ENCODE measurements around the gene PCDH17.
A peak's percentile ranks its signal among the peaks of the same experiment; 100 is the strongest.

The PCDH17 gene

DNA sequence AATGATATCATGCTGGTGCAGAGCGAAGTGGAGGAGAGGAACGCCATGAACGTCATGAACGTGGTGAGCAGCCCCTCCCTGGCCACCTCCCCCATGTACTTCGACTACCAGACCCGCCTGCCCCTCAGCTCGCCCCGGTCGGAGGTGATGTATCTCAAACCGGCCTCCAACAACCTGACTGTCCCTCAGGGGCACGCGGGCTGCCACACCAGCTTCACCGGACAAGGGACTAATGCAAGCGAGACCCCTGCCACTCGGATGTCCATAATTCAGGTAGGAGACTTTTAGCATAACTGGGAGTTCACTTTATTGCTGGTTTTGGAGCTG is 3.3 kb downstream of the PCDH17 start:
- no peak overlapping the region for H3K4me3 ChIP-seq (ENCODE audit: insufficient read depth in 1 of 2, low read depth in 1 of 2, low read length in 2 of 2)
- H2BK120ac ChIP-seq (ENCODE audit: low read depth, low read length), result no peak overlapping the region
- no peak for DNase-seq
- H3K18ac ChIP-seq (ENCODE audit: low read depth in 1 of 2, low read length in 2 of 2), result no peak overlapping the region
- no peak overlapping the region for H3K4ac ChIP-seq (ENCODE audit: low read depth in 1 of 2, low read length in 2 of 2)
- no peak overlapping the region for H2BK5ac ChIP-seq (ENCODE audit: low read depth, low read length, poor library complexity, severe bottlenecking)
- H2BK12ac ChIP-seq (ENCODE audit: low read length in 2 of 2), result no peak overlapping the region
- whole genome bisulfite sequencing, result 97% methylated on average over 15 of the region's 15 CpGs
- no peak overlapping the region for H3K27ac ChIP-seq (ENCODE audit: low read length, poor library complexity, severe bottlenecking)
- H4K8ac ChIP-seq (ENCODE audit: low read length), result peak overlapping the region; percentile 13
- H3K9ac ChIP-seq (ENCODE audit: low read length), result no peak overlapping the region
- H2AK5ac ChIP-seq (ENCODE audit: low read length, severe bottlenecking), result no peak overlapping the region
- H3K4me1 ChIP-seq (ENCODE audit: control insufficient read depth, insufficient read depth, low read depth, low read length), result peaks cover 13% of the 10 kb centered on the region
- no peak overlapping the region for H3K14ac ChIP-seq (ENCODE audit: low read length in 2 of 2)
- no peaks in the 10 kb centered on the region for H3K79me1 ChIP-seq (replicated peaks; ENCODE audit: low read length, poor library complexity, severe bottlenecking)
- no peak overlapping the region for H3K23ac ChIP-seq (ENCODE audit: low read length in 2 of 2)
- H3K36me3 ChIP-seq (ENCODE audit: control insufficient read depth in 1 of 2, insufficient read depth in 2 of 2, low read depth in 1 of 2, low read length in 2 of 2), result peaks cover 0 to 8% of the 10 kb centered on the region in 2 experiments
- H3K27me3 ChIP-seq (ENCODE audit: control insufficient read depth in 1 of 2, insufficient read depth in 1 of 2, low read length in 2 of 2), result peaks cover 33 to 53% of the 10 kb centered on the region in 2 experiments
- no peak overlapping the region for H4K91ac ChIP-seq (ENCODE audit: low read length)
- peak overlapping the region; percentile 86 for H2BK15ac ChIP-seq (ENCODE audit: low read depth, poor library complexity, severe bottlenecking)
- no peak overlapping the region for H2AFZ ChIP-seq (ENCODE audit: low read depth, low read length)
- H3K4me2 ChIP-seq (ENCODE audit: low read length, poor library complexity, severe bottlenecking), result no peak overlapping the region
- H3K9me3 ChIP-seq (ENCODE audit: control insufficient read depth, low read length), result no peaks in the 10 kb centered on the region

DNA sequence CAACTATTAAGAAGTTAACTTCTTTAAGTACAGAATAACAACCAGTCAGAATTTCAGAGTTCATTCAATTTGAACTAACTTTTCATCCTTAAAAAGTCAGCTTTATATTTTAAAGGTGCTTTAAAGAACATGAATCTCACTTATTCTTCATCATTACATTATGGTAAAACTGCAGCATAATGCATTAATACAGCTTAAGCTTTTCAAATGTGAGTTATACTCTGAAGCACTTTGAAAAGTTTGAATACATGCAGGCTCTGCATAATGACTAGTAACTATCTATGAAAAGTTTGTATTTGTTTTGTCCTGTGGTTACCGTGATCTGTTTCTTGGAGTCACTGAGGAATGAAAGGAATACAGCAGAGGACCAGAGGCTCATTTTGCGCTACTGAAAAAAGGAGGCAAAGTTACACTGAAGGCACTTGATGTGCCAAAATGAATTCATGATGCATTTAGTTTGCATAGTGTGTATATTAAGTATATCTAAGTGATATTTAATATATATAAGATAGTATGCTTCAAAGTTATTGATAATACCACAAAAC is 4.1 kb downstream of the PCDH17 start:
- Histone ChIP-seq H3K23ac (ENCODE audit: low read length in 2 of 2) (no peak overlapping the region), H3K14ac (ENCODE audit: low read length in 2 of 2) (no peak overlapping the region), H3K79me1 (replicated peaks; ENCODE audit: low read length, poor library complexity, severe bottlenecking) (no peaks in the 10 kb centered on the region), H4K91ac (ENCODE audit: low read length) (no peak overlapping the region), H3K9ac (ENCODE audit: low read length) (no peak overlapping the region), H3K27ac (ENCODE audit: low read length, poor library complexity, severe bottlenecking) (no peak overlapping the region), H2BK120ac (ENCODE audit: low read depth, low read length) (no peak overlapping the region), H3K9me3 (ENCODE audit: control insufficient read depth, low read length) (no peaks in the 10 kb centered on the region), H3K36me3 (ENCODE audit: control insufficient read depth in 1 of 2, insufficient read depth in 2 of 2, low read depth in 1 of 2, low read length in 2 of 2) (peaks cover 0 to 8% of the 10 kb centered on the region in 2 experiments), H3K4me1 (ENCODE audit: control insufficient read depth, insufficient read depth, low read depth, low read length) (peaks cover 13% of the 10 kb centered on the region), H3K4me2 (ENCODE audit: low read length, poor library complexity, severe bottlenecking) (no peak overlapping the region), H2AFZ (ENCODE audit: low read depth, low read length) (no peak overlapping the region), H3K18ac (ENCODE audit: low read depth in 1 of 2, low read length in 2 of 2) (no peak overlapping the region), H4K8ac (ENCODE audit: low read length) (no peak overlapping the region), H2BK5ac (ENCODE audit: low read depth, low read length, poor library complexity, severe bottlenecking) (no peak overlapping the region), H2BK15ac (ENCODE audit: low read depth, poor library complexity, severe bottlenecking) (no peak overlapping the region), H3K4me3 (ENCODE audit: insufficient read depth in 1 of 2, low read depth in 1 of 2, low read length in 2 of 2) (no peak overlapping the region), H2BK12ac (ENCODE audit: low read length in 2 of 2) (no peak overlapping the region), H3K4ac (ENCODE audit: low read depth in 1 of 2, low read length in 2 of 2) (no peak overlapping the region), H2AK5ac (ENCODE audit: low read length, severe bottlenecking) (no peak overlapping the region), H3K27me3 (ENCODE audit: control insufficient read depth in 1 of 2, insufficient read depth in 1 of 2, low read length in 2 of 2) (peaks cover 33 to 47% of the 10 kb centered on the region in 2 experiments)
- DNase-seq, result no peak
- 58% methylated on average over 2 of the region's 2 CpGs for WGBS

- peaks cover 28 to 36% of the 10 kb centered on the region in 2 experiments for H3K27me3 ChIP-seq (ENCODE audit: control insufficient read depth in 1 of 2, insufficient read depth in 1 of 2, low read length in 2 of 2)
- H3K4ac ChIP-seq (ENCODE audit: low read depth in 1 of 2, low read length in 2 of 2), result no peak overlapping the region
- no CpG with 5 or more reads among the region's 2 CpGs for WGBS
Measured at GRCh38 chr13:57636816-57637215, 5.3 kb downstream of the PCDH17 start.

GRCh38 chr13:57637515-57637914 is 6.0 kb downstream of the PCDH17 start:
- Histone ChIP-seq H2AK5ac (ENCODE audit: low read length, severe bottlenecking) (no peak overlapping the region), H3K27me3 (ENCODE audit: control insufficient read depth in 1 of 2, insufficient read depth in 1 of 2, low read length in 2 of 2) (peaks cover 22 to 29% of the 10 kb centered on the region in 2 experiments), H3K4me3 (ENCODE audit: insufficient read depth in 1 of 2, low read depth in 1 of 2, low read length in 2 of 2) (no peak overlapping the region), H3K4me2 (ENCODE audit: low read length, poor library complexity, severe bottlenecking) (no peak overlapping the region), H3K14ac (ENCODE audit: low read length in 2 of 2) (no peak overlapping the region), H3K23ac (ENCODE audit: low read length in 2 of 2) (no peak overlapping the region), H3K9me3 (ENCODE audit: control insufficient read depth, low read length) (no peaks in the 10 kb centered on the region), H2BK120ac (ENCODE audit: low read depth, low read length) (no peak overlapping the region), H2BK15ac (ENCODE audit: low read depth, poor library complexity, severe bottlenecking) (no peak overlapping the region), H2AFZ (ENCODE audit: low read depth, low read length) (no peak overlapping the region), H3K27ac (ENCODE audit: low read length, poor library complexity, severe bottlenecking) (no peak overlapping the region), H3K4me1 (ENCODE audit: control insufficient read depth, insufficient read depth, low read depth, low read length) (peaks cover 6% of the 10 kb centered on the region), H2BK5ac (ENCODE audit: low read depth, low read length, poor library complexity, severe bottlenecking) (no peak overlapping the region), H4K91ac (ENCODE audit: low read length) (no peak overlapping the region), H3K18ac (ENCODE audit: low read depth in 1 of 2, low read length in 2 of 2) (no peak overlapping the region), H3K4ac (ENCODE audit: low read depth in 1 of 2, low read length in 2 of 2) (no peak overlapping the region), H4K8ac (ENCODE audit: low read length) (no peak overlapping the region), H3K9ac (ENCODE audit: low read length) (no peak overlapping the region), H3K79me1 (replicated peaks; ENCODE audit: low read length, poor library complexity, severe bottlenecking) (no peaks in the 10 kb centered on the region), H2BK12ac (ENCODE audit: low read length in 2 of 2) (no peak overlapping the region), H3K36me3 (ENCODE audit: control insufficient read depth in 1 of 2, insufficient read depth in 2 of 2, low read depth in 1 of 2, low read length in 2 of 2) (peaks cover 0 to 8% of the 10 kb centered on the region in 2 experiments)
- WGBS, result 97% methylated on average over 1 of the region's 1 CpG
- DNase-seq, result no peak

More at GRCh38 chr13:57636816-57637215, 5.3 kb downstream of the PCDH17 start:
- Histone ChIP-seq H3K4me1 (ENCODE audit: control insufficient read depth, insufficient read depth, low read depth, low read length) (peaks cover 11% of the 10 kb centered on the region), H3K27ac (ENCODE audit: low read length, poor library complexity, severe bottlenecking) (no peak overlapping the region), H4K91ac (ENCODE audit: low read length) (no peak overlapping the region), H3K79me1 (replicated peaks; ENCODE audit: low read length, poor library complexity, severe bottlenecking) (no peaks in the 10 kb centered on the region), H3K18ac (ENCODE audit: low read depth in 1 of 2, low read length in 2 of 2) (no peak overlapping the region), H2BK5ac (ENCODE audit: low read depth, low read length, poor library complexity, severe bottlenecking) (no peak overlapping the region), H3K14ac (ENCODE audit: low read length in 2 of 2) (no peak overlapping the region), H2BK12ac (ENCODE audit: low read length in 2 of 2) (no peak overlapping the region), H3K9ac (ENCODE audit: low read length) (no peak overlapping the region), H3K9me3 (ENCODE audit: control insufficient read depth, low read length) (no peaks in the 10 kb centered on the region), H2AK5ac (ENCODE audit: low read length, severe bottlenecking) (no peak overlapping the region), H2AFZ (ENCODE audit: low read depth, low read length) (no peak overlapping the region), H3K36me3 (ENCODE audit: control insufficient read depth in 1 of 2, insufficient read depth in 2 of 2, low read depth in 1 of 2, low read length in 2 of 2) (peaks cover 0 to 8% of the 10 kb centered on the region in 2 experiments), H2BK120ac (ENCODE audit: low read depth, low read length) (no peak overlapping the region), H3K4me2 (ENCODE audit: low read length, poor library complexity, severe bottlenecking) (no peak overlapping the region), H2BK15ac (ENCODE audit: low read depth, poor library complexity, severe bottlenecking) (no peak overlapping the region), H3K23ac (ENCODE audit: low read length in 2 of 2) (no peak overlapping the region), H4K8ac (ENCODE audit: low read length) (no peak overlapping the region), H3K4me3 (ENCODE audit: insufficient read depth in 1 of 2, low read depth in 1 of 2, low read length in 2 of 2) (no peak overlapping the region)
- no peak for DNase-seq
